Neural cell (in vitro differentiated cells): ENCODE measurements around the gene NF2. TPM values are rescaled to one million over a fixed set of nuclear protein-coding genes. Genes with fewer than 3 reads are reported as not detected.

Source experiments
- H2AFZ ChIP-seq: fragments of 200-600, 300-800 bp; sonication (generic), shearing (Covaris generic); 2 replicates; pipeline ENCODE4 v1.6.0; 2014; ENCODE audit warnings: low read depth, mild to moderate bottlenecking, antibody characterized with exemption, low read length, moderate library complexity
- H3F3A ChIP-seq: fragments of 200-600 bp; shearing (Covaris generic); 2 replicates; pipeline ENCODE4 v1.6.1; 2016; ENCODE audit warnings: mild to moderate bottlenecking, moderate library complexity, mixed read lengths, antibody characterized with exemption, low read length; ENCODE audit not compliant: insufficient read depth, poor library complexity, severe bottlenecking
- H3K27ac ChIP-seq: fragments of 200-600, 300-800 bp; sonication (generic), shearing (Covaris generic); 2 replicates; pipeline ENCODE4 v1.5.1; 2014; ENCODE audit warnings: mild to moderate bottlenecking, low read length, moderate library complexity
- H3K27me3 ChIP-seq: fragments of 300-800, 200-600 bp; sonication (generic), shearing (Covaris generic); 2 replicates; pipeline ENCODE4 v1.6.0; 2014; ENCODE audit warnings: mild to moderate bottlenecking, low read depth, low read length, moderate library complexity; ENCODE audit not compliant: insufficient read depth
- H3K36me3 ChIP-seq: fragments of 300-800, 200-600 bp; sonication (generic), shearing (Covaris generic); 2 replicates; pipeline ENCODE4 v1.5.1; 2014; ENCODE audit warnings: mild to moderate bottlenecking, antibody characterized with exemption, low read length, moderate library complexity; ENCODE audit not compliant: insufficient read depth
- H3K4me2 ChIP-seq: fragments of 300-800, 200-600 bp; sonication (generic), shearing (Covaris generic); 2 replicates; pipeline ENCODE4 v1.6.0; 2014; ENCODE audit warnings: mild to moderate bottlenecking, low read length
- H3K4me3 ChIP-seq: fragments of 300-800, 200-600 bp; sonication (generic), shearing (Covaris generic); 2 replicates; pipeline ENCODE4 v1.5.1; 2014; ENCODE audit warnings: mild to moderate bottlenecking, low read length, moderate library complexity
- H3K79me2 ChIP-seq: fragments of 200-600 bp; shearing (Covaris generic); replicated peaks from 2 replicates; pipeline ENCODE4 v1.6.0; 2014; ENCODE audit warnings: mild to moderate bottlenecking, low read length, moderate library complexity; ENCODE audit not compliant: insufficient read depth
- H3K9ac ChIP-seq: fragments of 300-800, 200-600 bp; sonication (generic), shearing (Covaris generic); 2 replicates; pipeline ENCODE4 v1.6.1; 2016; ENCODE audit warnings: mild to moderate bottlenecking, low read length, mixed read lengths
- H3K9me2 ChIP-seq: fragments of 200-600 bp; shearing (Covaris generic); 2 replicates; pipeline ENCODE4 v1.6.1; 2016; ENCODE audit warnings: mild to moderate bottlenecking, low read length, mixed read lengths; ENCODE audit not compliant: insufficient read depth
- H3K9me3 ChIP-seq: fragments of 200-600, 300-800 bp; sonication (generic), shearing (Covaris generic); 2 replicates; pipeline ENCODE4 v1.6.1; 2016; ENCODE audit warnings: mild to moderate bottlenecking, mixed run types, low read length, moderate library complexity, mixed read lengths
- H4K20me1 ChIP-seq: fragments of 200-600 bp; shearing (Covaris generic); 2 replicates; pipeline ENCODE4 v1.6.1; 2016; ENCODE audit warnings: mild to moderate bottlenecking, mixed run types; ENCODE audit not compliant: insufficient read depth
- CTCF ChIP-seq: fragments of 450-650 bp; IDR thresholded peaks from 2 replicates; pipeline ENCODE4 v1.5.1; 2014; ENCODE audit warnings: antibody characterized with exemption, mild to moderate bottlenecking, moderate library complexity; ENCODE audit not compliant: poor library complexity, severe bottlenecking
- EP300 ChIP-seq: fragments of 450-650 bp; conservative IDR thresholded peaks from 2 replicates; pipeline ENCODE4 v1.6.1; 2014; ENCODE audit warnings: antibody characterized with exemption, mild to moderate bottlenecking, moderate library complexity; ENCODE audit not compliant: poor library complexity, severe bottlenecking
- EZH2 ChIP-seq: fragments of 200-600, 300-800 bp; shearing (Covaris generic), sonication (generic); IDR thresholded peaks from 2 replicates; pipeline ENCODE4 v1.6.1; 2014; ENCODE audit warnings: antibody characterized with exemption, low read length, borderline replicate concordance, mild to moderate bottlenecking; ENCODE audit not compliant: insufficient read depth, poor library complexity, severe bottlenecking
- MXI1 ChIP-seq: fragments of 450-650 bp; conservative IDR thresholded peaks from 2 replicates; pipeline ENCODE4 v1.6.1; 2014; ENCODE audit warnings: antibody characterized with exemption, mild to moderate bottlenecking; ENCODE audit not compliant: poor library complexity, severe bottlenecking
- POLR2AphosphoS5 ChIP-seq: IDR thresholded peaks from 2 replicates; pipeline ENCODE4 v1.6.1; 2012
- RAD21 ChIP-seq: fragments of 450-650 bp; conservative IDR thresholded peaks from 2 replicates; pipeline ENCODE4 v1.6.1; 2014; ENCODE audit warnings: antibody characterized with exemption, mild to moderate bottlenecking, moderate library complexity
- REST ChIP-seq: IDR thresholded peaks from 2 replicates; pipeline ENCODE4 v1.6.1; 2012; ENCODE audit warnings: borderline replicate concordance
- SMC3 ChIP-seq: fragments of 450-650 bp; conservative IDR thresholded peaks from 2 replicates; pipeline ENCODE4 v1.6.1; 2014; ENCODE audit warnings: antibody characterized with exemption, mild to moderate bottlenecking, moderate library complexity; ENCODE audit not compliant: poor library complexity
- TAF1 ChIP-seq: IDR thresholded peaks from 2 replicates; pipeline ENCODE4 v1.6.1; 2012; ENCODE audit warnings: low read depth
- polyA plus RNA-seq: library from polyadenylated mRNA; depleted of rRNA; stranded (reverse); fragments of >200 nt; gene quantifications from 2 replicates; pipeline ENCODE4 v1.2.3, GENCODE V29; 2014

Gene NF2
- polyA plus RNA-seq, 1 donor from 2014 or later: 18.7 TPM

- Histone ChIP-seq H4K20me1 (no peaks in the 10 kb centered on the region), H3K4me2 (no peak overlapping the region), H3K79me2 (no peaks in the 10 kb centered on the region), H3K4me3 (no peak overlapping the region), H2AFZ (no peak overlapping the region), H3K9ac (no peak overlapping the region), H3F3A (no peaks in the 10 kb centered on the region), H3K27ac (no peak overlapping the region), H3K36me3 (no peaks in the 10 kb centered on the region), H3K9me3 (no peaks in the 10 kb centered on the region), H3K9me2 (no peaks in the 10 kb centered on the region), H3K27me3 (no peaks in the 10 kb centered on the region)
- TF ChIP-seq RAD21: no peak
- no peak for TF ChIP-seq CTCF
- TF ChIP-seq TAF1: no peak
- TF ChIP-seq POLR2AphosphoS5: no peak
- TF ChIP-seq EP300: no peak
- TF ChIP-seq MXI1: no peak
- TF ChIP-seq SMC3: no peak
- no peak for TF ChIP-seq EZH2
- no peak for TF ChIP-seq REST
Observed at GRCh38 chr22:29621761-29622526, 18.5 kb downstream of the NF2 start.

- Histone ChIP-seq H3K4me3 (no peak overlapping the region), H3K27ac (no peak overlapping the region), H3K79me2 (no peaks in the 10 kb centered on the region)
Observed at GRCh38 chr22:29623059-29623458, 19.6 kb downstream of the NF2 start.

More at GRCh38 chr22:29623059-29623458, 19.6 kb downstream of the NF2 start:
- Histone ChIP-seq H3K27me3 (no peaks in the 10 kb centered on the region), H4K20me1 (no peaks in the 10 kb centered on the region), H3K36me3 (no peaks in the 10 kb centered on the region), H3K9ac (no peak overlapping the region), H3K9me2 (no peaks in the 10 kb centered on the region), H3K9me3 (no peaks in the 10 kb centered on the region), H3F3A (no peaks in the 10 kb centered on the region), H2AFZ (no peak overlapping the region), H3K4me2 (no peak overlapping the region)
- no peak for TF ChIP-seq POLR2AphosphoS5
- TF ChIP-seq TAF1: no peak
- TF ChIP-seq SMC3: no peak
- no peak for TF ChIP-seq CTCF
- TF ChIP-seq EP300: no peak
- TF ChIP-seq REST: no peak
